ENCODE data around the gene ABHD14A. TPM values are rescaled to one million over a fixed set of nuclear protein-coding genes. Genes with fewer than 3 reads are reported as not detected.

Gene ABHD14A
- total RNA-seq, 2 experiments from 2014 or later, result 7.5 to 8.9 TPM

DNA sequence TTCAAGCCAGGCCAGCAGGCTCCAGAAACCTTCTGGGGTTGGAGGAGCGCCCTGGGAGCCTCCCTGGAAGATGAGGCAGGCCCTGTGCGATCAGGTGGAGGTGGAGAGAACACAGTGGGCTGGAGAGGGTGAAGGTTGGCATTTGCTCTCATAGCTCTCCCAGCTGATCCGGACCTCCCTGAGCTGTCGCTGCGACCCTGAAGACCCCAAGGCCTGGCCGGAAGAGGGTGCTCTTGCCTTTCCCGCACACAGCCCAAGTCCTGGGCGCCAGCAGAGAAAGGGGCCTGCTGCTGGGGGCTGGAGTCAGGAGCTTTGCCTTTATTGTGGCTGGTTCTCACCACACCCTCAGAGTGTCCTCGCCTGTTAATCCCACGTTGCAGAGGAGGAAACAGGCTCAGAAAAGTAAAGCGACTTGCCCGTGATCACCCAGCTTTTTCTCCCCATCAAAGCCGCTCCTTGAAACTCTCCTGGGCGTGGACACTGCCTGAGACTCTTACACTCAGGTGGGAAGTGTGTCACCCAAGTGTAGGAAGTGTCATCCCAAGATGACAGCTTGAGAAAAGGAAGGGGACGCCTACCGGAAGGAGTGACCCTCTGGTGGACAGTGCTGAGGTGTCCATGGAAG is 29.4 kb downstream of the ABHD14A start:
- H3K9me2 ChIP-seq (ENCODE audit: insufficient read depth, low read length), result no peaks in the 10 kb centered on the region
- ChIA-PET CTCF (ENCODE audit: unreplicated experiment) (interaction anchor here (0.6 to 0.7 kb wide), 3 partner anchors 80 to 1390 kb away, joined by 3 to 5 read pairs (median 3); no protein-coding TSS in a partner anchor), POLR2A (interaction anchor here (1.3 kb wide), 1 partner anchor 49 kb away, joined by 3 read pairs; no protein-coding TSS in a partner anchor)
- no peak for TF ChIP-seq EZH2phosphoT487 (IDR thresholded peaks at IDR 0.05; ENCODE audit: borderline replicate concordance, low read depth, low read length)
- TF ChIP-seq, protein P1, sequence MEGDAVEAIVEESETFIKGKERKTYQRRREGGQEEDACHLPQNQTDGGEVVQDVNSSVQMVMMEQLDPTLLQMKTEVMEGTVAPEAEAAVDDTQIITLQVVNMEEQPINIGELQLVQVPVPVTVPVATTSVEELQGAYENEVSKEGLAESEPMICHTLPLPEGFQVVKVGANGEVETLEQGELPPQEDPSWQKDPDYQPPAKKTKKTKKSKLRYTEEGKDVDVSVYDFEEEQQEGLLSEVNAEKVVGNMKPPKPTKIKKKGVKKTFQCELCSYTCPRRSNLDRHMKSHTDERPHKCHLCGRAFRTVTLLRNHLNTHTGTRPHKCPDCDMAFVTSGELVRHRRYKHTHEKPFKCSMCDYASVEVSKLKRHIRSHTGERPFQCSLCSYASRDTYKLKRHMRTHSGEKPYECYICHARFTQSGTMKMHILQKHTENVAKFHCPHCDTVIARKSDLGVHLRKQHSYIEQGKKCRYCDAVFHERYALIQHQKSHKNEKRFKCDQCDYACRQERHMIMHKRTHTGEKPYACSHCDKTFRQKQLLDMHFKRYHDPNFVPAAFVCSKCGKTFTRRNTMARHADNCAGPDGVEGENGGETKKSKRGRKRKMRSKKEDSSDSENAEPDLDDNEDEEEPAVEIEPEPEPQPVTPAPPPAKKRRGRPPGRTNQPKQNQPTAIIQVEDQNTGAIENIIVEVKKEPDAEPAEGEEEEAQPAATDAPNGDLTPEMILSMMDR (conservative IDR thresholded peaks at IDR 0.05; ENCODE audit: low read length), result no peak
- no peaks in the 10 kb centered on the region for H3K36me3 ChIP-seq (ENCODE audit: insufficient read depth, low read length)
- no peak overlapping the region for H3K27ac ChIP-seq (ENCODE audit: low read depth, low read length, poor library complexity, severe bottlenecking)
- no peak overlapping the region for H3K4me2 ChIP-seq (ENCODE audit: low read length)
- intact Hi-C loops (cut with micrococcal nuclease; ENCODE audit: unreplicated experiment), result loop anchor here (5.0 kb wide), 1 partner anchor 443 kb away; the partner anchor contains the start of gene SEMA3G
- H3K4me1 ChIP-seq (ENCODE audit: insufficient read depth, low read length, poor library complexity, severe bottlenecking), result peaks cover 15% of the 10 kb centered on the region
- no peaks in the 10 kb centered on the region for H3K9me3 ChIP-seq (ENCODE audit: low read length)
- H2AFZ ChIP-seq (ENCODE audit: low read length), result no peak overlapping the region
- no TSS peak for BruUV-seq (replicated peaks)
- H3K4me3 ChIP-seq (ENCODE audit: low read depth, low read length, poor library complexity, severe bottlenecking), result no peak overlapping the region
- DNase-seq (ENCODE audit: low spot score), result no peak
- no peaks in the 10 kb centered on the region for H4K20me1 ChIP-seq (ENCODE audit: insufficient read depth, low read length)
- H3K79me2 ChIP-seq (ENCODE audit: insufficient read depth, low read depth, low read length), result no peaks in the 10 kb centered on the region

- intact Hi-C loops (cut with micrococcal nuclease; ENCODE audit: unreplicated experiment), result loop anchor here (5.0 kb wide), 1 partner anchor 442 kb away; the partner anchor contains the start of gene SEMA3G
- no peaks in the 10 kb centered on the region for H3K9me2 ChIP-seq (ENCODE audit: insufficient read depth, low read length)
- POLR2A ChIA-PET, result interaction anchor here (1.3 kb wide), 1 partner anchor 48 kb away, joined by 3 read pairs; no protein-coding TSS in a partner anchor
Observed at GRCh38 chr3:52004906-52005395, 30.1 kb downstream of the ABHD14A start.

More at GRCh38 chr3:52004906-52005395, 30.1 kb downstream of the ABHD14A start:
- H3K4me1 ChIP-seq (ENCODE audit: insufficient read depth, low read length, poor library complexity, severe bottlenecking), result peaks cover 15% of the 10 kb centered on the region
- BruUV-seq (replicated peaks), result no TSS peak
- no peaks in the 10 kb centered on the region for H3K36me3 ChIP-seq (ENCODE audit: insufficient read depth, low read length)
- H4K20me1 ChIP-seq (ENCODE audit: insufficient read depth, low read length), result no peaks in the 10 kb centered on the region
- no peak overlapping the region for H3K4me3 ChIP-seq (ENCODE audit: low read depth, low read length, poor library complexity, severe bottlenecking)
- DNase-seq (ENCODE audit: low spot score), result no peak
- CTCF ChIA-PET (ENCODE audit: unreplicated experiment), result no interaction called here
- H3K79me2 ChIP-seq (ENCODE audit: insufficient read depth, low read depth, low read length), result no peaks in the 10 kb centered on the region
- no peaks in the 10 kb centered on the region for H3K9me3 ChIP-seq (ENCODE audit: low read length)
- H3K4me2 ChIP-seq (ENCODE audit: low read length), result no peak overlapping the region
- TF ChIP-seq EZH2phosphoT487 (IDR thresholded peaks at IDR 0.05; ENCODE audit: borderline replicate concordance, low read depth, low read length), result no peak
- TF ChIP-seq, protein P1 (conservative IDR thresholded peaks at IDR 0.05; ENCODE audit: low read length), result no peak
- H2AFZ ChIP-seq (ENCODE audit: low read length), result no peak overlapping the region
- H3K27ac ChIP-seq (ENCODE audit: low read depth, low read length, poor library complexity, severe bottlenecking), result no peak overlapping the region

Measured in OCI-LY7 (cell line).